ENCODE results near the gene PAN3. TPM values are rescaled to one million over a fixed set of nuclear protein-coding genes. Genes with fewer than 3 reads are reported as not detected.
"Not testable (repeated sequence)": the region's sequence is repeated elsewhere in the genome, so short reads cannot be mapped to it uniquely, and the experiment has no call there.

The PAN3 gene
- total and polyA plus RNA-seq, 2 of the 8 experiments (the other 6 are each of a cell fraction or from before 2014, with no cell fraction given): 12.7 to 39.3 TPM

DNA sequence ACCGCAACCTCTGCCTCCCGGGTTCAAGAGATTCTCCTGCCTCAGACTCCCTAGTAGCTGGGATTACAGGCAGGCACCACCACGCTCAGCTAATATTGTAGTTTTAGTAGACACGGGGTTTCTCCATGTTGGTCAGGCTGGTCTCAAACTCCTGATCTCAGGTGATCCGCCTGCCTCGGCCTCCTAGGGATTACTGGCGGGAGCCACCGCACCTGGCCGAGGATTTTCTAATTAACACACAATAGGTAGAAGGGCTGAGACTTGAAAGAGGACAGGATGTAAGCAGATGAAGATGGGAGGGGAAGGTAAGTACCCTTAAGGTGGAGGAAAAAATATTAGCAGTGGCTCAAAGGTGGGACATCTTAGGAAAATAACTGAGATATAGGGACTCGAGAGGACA, 3.2 kb downstream of the PAN3 start:
- Histone ChIP-seq H3K4me3 (ENCODE audit: extremely low read depth in 1 of 4, insufficient read depth in 2 of 4, low read depth in 3 of 4, low read length in 4 of 4) (peak overlapping the region in 2 of 4 experiments; percentile 24 to 93; a peak in 4 of 8 replicates), H4K8ac (ENCODE audit: extremely low read depth, insufficient read depth, low read length) (peak overlapping the region; percentile 57; the same call in 1 of the 2 replicates), H2BK120ac (replicated peaks; ENCODE audit: low read depth, low read length) (peak overlapping the region; percentile 89), H3K79me2 (ENCODE audit: control insufficient read depth in 1 of 2, insufficient read depth in 2 of 2, low read length in 2 of 2) (peaks cover 39 to 80% of the 10 kb centered on the region in 2 experiments), H2BK12ac (ENCODE audit: low read depth, low read length) (peak overlapping the region; percentile 33; the same call in 1 of the 2 replicates), H3K4me2 (ENCODE audit: insufficient read depth in 1 of 2, low read depth in 2 of 2, low read length in 2 of 2) (peak overlapping the region; percentile 58 to 90), H3K4me1 (replicated peaks in 1 of 4; ENCODE audit: control insufficient read depth in 3 of 4, insufficient read depth in 4 of 4, low read length in 3 of 4) (peaks cover 0 to 11% (median 6%) of the 10 kb centered on the region in 4 experiments; a peak in 5 of 7 replicates), H3K9ac (replicated peaks in 1 of 4; ENCODE audit: extremely low read depth in 1 of 4, low read depth in 3 of 4, low read length in 3 of 4) (peak overlapping the region in 1 of 4 experiments; percentile 43; a peak in 1 of 7 replicates), H4K5ac (ENCODE audit: insufficient read length, low read depth, low read length) (peak overlapping the region; percentile 68)
- H2BK5ac ChIP-seq (ENCODE audit: low read depth, low read length); H2AFZ ChIP-seq (ENCODE audit: low read length); H3K27ac ChIP-seq (ENCODE audit: low read depth, low read length); H3K9me3 ChIP-seq (ENCODE audit: insufficient read depth in 2 of 2, low read depth in 1 of 2, low read length in 1 of 2); CTCF ChIA-PET (ENCODE audit: partially characterized antibody); H2BK20ac ChIP-seq (ENCODE audit: low read length); H3K4ac ChIP-seq (replicated peaks; ENCODE audit: insufficient read length, low read depth, low read length); H2BK15ac ChIP-seq (ENCODE audit: low read length); DNase-seq (ENCODE audit: low read depth in 1 of 2, low spot score in 2 of 2); H3K36me3 ChIP-seq (ENCODE audit: control insufficient read depth in 2 of 4, insufficient read depth in 4 of 4, low read length in 3 of 4); H3K23me2 ChIP-seq (ENCODE audit: low read depth, low read length); H4K91ac ChIP-seq (replicated peaks; ENCODE audit: insufficient read length, low read length); H4K20me1 ChIP-seq (replicated peaks in 1 of 2; ENCODE audit: control insufficient read depth in 1 of 2, insufficient read depth in 2 of 2, low read length in 2 of 2); H3K79me1 ChIP-seq (ENCODE audit: low read depth, low read length); H3K56ac ChIP-seq (replicated peaks; ENCODE audit: insufficient read length, low read depth, low read length); H2AK5ac ChIP-seq (ENCODE audit: low read depth, low read length); FAIRE-seq; H3K27me3 ChIP-seq (replicated peaks in 1 of 4; ENCODE audit: control insufficient read depth in 3 of 4, extremely low read depth in 1 of 4, insufficient read depth in 3 of 4, low read length in 3 of 4); H3K14ac ChIP-seq (ENCODE audit: insufficient read length); H3K23ac ChIP-seq (ENCODE audit: insufficient read length); H3K18ac ChIP-seq (ENCODE audit: extremely low read depth, low read length); POLR2A ChIA-PET (ENCODE audit: partially characterized antibody): not testable (repeated sequence)
- 24% methylated on average over 9 of the region's 10 CpGs; no CpG with 5 or more reads in 1 of the 2 experiments for WGBS, 2 experiments (ENCODE audit: extremely low coverage in 1 of 2, insufficient coverage in 1 of 2, insufficient read length in 1 of 2, insufficient replicate concordance in 2 of 2, low coverage in 1 of 2, low lambda C conversion rate in 2 of 2, missing lambda C conversion rate in 1 of 2)
- TF ChIP-seq, protein P1, sequence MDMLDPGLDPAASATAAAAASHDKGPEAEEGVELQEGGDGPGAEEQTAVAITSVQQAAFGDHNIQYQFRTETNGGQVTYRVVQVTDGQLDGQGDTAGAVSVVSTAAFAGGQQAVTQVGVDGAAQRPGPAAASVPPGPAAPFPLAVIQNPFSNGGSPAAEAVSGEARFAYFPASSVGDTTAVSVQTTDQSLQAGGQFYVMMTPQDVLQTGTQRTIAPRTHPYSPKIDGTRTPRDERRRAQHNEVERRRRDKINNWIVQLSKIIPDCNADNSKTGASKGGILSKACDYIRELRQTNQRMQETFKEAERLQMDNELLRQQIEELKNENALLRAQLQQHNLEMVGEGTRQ (IDR thresholded peaks at IDR 0.05; ENCODE audit: low read length): 0 out of 2 replicates have a peak, but pooled peaks have one; percentile 18
- TF ChIP-seq TAF1 (IDR thresholded peaks at IDR 0.05; ENCODE audit: low read depth, low read length) (peak; percentile 45; the same call in 1 of the 2 replicates), E2F6 (IDR thresholded peaks at IDR 0.05) (peak; percentile 68), TBP (IDR thresholded peaks at IDR 0.05; ENCODE audit: low read depth, low read length) (peak; percentile 28; the same call in 1 of the 2 replicates), TCF12 (IDR thresholded peaks at IDR 0.05; ENCODE audit: low read depth, low read length) (0 out of 2 replicates have a peak, but pooled peaks have one; percentile 54)
